ENCODE data around the gene TMEM234.
A peak's percentile ranks its signal among the peaks of the same experiment; 100 is the strongest.
"Not testable (repeated sequence)": the region's sequence is repeated elsewhere in the genome, so short reads cannot be mapped to it uniquely, and the experiment has no call there.

The TMEM234 gene

DNA sequence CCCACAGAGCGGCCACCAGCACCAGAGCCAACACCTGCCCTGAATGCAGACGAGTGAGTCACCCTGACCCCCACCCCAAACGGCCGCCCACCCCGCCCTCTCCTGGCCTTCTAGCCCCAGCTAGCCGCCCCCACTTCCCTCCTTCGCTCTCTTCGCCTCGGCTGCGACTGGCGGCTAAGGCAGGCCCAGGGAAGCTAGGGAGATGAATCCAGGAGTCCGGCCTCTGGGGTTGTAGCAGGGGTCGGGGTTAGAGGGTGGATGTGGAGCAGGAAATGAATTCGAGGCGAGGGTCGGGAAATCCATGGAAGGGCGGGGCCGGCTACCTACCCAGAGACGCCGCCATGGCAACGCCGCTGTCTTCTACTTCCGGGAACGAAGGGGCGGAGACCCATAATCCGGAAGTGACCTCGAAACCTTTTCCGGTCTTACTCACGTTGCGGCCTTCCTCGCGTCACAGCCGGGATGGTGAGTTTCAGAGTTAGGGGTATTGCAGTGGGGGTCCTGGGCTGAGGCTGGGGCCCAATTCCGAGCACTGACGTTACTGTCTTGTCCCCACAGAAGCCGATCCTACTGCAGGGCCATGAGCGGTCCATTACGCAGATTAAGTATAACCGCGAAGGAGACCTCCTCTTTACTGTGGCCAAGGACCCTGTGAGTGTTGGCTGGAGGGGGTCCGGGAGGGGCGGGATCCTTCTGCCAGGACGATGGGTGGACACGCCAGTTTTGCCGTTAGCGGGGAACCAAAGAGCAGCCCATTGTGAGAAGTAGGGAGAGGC is at the start of gene TMEM234, which contains the start of gene EIF3I:
Gene TMEM234, minus strand, starts transcription at position 374 of the 776 bp plus-strand sequence. Its CDS starts 31 bp downstream, at position 343.
Gene EIF3I, plus strand, starts transcription at position 428 of the 776 bp plus-strand sequence. Its CDS starts 35 bp downstream, at position 463.
- DNase-seq (ENCODE audit: low read depth): peak; percentile 92

DNA sequence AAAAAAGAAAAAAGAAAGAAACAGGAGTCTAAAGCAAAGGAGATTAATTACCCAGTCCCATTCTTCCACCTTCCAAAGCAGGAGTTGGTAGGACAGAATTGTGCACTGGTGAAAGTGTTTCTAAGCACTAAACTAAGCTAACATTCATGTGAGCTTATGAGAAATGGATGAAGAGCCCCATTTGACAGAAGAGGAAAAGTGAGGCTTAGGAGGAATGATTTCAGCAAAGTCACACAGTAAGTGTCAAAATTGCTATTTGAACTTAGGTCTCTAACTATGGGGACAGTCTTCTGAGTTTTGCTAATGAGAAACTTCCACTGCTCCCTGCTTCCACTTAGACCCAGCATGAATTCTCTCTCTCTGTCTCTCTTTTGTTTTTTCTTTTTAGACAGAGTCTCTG is 47.6 kb upstream of the TMEM234 start:
- no peak for DNase-seq (ENCODE audit: low read depth)

DNA sequence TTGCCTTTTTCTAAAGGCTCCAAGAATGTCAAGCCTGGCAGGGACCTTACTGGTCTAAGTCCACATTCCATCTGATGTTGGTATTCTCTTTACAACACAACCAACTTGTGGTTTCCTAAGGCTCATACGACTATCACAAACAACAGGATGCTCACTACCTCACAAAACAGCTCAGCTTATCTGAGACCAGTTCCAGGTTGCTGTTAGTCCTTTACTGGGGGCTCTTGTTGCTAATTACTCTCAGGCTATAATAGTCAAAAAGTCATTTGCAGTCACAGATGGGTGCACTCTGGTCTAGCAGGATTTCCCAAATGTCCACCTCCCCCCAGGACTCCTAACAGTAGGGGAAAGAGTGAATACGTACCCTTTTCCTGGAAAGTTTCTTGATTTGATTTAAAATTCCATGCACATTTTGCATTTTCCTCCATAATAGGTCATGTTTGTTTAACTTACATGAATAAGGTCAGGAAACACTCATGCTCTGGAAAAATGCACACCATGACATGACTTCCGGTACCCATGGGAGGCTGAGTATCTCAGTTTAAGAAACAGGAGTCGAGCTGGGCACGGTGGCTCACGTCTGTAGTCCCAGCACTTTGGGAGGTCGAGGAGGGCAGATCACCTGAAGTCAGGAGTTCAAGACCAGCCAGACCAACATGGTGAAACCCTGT is 44.9 kb upstream of the TMEM234 start:
- DNase-seq (ENCODE audit: low read depth): peak; percentile 74

DNA sequence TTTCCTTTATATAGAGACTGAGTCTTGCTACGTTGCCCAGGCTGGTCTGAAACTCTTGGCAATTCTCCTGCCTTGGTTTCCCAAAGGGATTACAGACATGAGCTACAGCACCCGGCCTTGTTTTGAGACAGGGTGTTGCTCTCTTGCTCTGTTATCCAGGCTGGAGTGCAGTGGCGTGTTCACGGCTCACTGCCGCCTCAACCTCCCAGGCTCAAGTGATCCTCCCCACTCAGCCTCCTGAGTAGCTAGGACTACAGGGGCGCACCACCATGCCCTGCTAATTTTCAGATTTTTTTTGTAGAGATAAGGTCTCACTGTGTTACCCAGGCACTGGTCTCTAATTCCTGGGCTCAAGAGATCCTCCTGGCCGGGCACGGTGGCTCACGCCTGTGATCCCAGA is 43.7 kb upstream of the TMEM234 start:
- no peak for DNase-seq (ENCODE audit: low read depth)

DNA sequence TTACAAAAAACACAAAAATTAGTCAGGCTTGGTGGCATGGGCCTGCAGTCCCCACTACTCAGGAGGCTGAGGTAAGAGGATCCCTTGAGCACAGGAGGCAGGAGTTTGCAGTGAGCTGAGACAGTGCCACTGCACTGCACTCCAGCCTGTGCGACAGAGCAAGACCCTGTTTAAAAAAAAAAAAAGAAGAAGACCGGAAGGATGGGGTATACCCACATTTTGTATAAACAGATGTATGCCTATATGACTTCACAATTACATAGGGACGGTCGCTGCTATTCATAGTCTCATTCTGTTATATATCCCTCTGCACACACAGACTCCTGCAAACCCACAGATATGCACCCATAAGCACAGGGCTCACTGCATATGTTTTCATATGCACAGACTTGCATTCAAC is 41.6 kb upstream of the TMEM234 start:
- no peak for DNase-seq (ENCODE audit: low read depth)

DNA sequence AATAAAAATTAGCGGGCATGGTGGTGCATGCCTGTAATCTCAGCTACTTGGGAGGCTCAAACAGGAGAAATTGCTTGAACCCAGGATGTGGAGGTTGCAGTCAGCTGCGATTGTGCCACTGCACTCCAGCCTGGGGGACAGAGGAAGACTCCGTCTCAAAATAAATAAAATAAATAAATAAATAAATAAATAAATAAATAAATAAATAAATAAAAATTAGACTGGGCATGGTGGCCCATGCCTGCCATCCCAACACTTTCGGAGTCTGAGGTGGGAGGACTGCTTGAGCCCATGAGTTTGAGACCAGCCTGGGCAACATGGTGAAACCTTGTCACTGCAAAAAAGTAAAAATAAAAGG is 41.1 kb upstream of the TMEM234 start:
- not testable (repeated sequence) for DNase-seq (ENCODE audit: low read depth)

DNA sequence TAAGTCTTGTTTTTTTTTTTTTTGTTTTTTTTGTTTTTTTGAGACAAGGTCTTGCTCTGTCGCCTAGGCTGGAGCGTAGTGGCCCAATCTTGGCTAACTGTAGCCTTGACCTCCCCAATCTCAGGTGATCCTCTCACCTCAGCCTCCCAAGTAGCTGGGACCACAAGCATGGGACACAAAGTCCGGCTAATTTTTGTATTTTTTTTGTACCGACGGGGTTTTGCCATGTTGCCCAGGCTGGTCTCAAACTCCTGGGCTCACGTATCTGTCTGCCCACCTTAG is 35.0 kb upstream of the TMEM234 start:
- no peak for DNase-seq (ENCODE audit: low read depth)

DNA sequence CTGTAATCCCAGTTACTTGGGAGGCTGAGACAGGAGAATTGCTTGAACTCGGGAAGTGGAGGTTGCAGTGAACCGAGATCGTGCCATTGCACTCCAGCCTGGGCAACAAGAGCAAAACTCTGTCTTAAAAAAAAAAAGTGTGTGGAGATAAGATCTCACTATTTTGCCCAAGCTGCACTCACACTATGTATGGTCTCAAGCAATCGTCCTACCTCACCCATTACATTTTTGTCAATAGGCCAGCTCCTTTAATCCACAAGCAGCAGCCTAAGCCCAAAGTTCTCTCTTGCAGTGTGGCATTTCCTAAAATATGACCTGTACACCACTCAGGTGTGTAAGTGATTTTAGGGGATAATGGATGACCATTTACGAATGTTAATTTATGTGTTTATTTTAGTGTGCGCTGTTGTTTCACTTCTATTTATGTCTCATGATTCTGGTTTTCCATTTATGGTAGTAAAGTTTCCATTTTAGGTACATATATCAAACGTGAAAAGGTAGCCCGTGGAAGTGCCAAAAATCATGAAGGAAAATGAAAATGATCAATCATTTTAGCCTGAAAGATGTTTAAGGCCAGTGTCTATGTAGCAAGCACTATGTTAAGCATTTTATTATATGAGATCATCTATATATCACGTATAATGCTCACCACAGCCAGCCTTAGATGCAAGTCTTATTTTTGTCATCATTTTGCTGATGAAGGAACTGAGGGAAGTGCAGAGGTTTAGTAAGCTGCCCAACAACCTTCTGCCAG is 34.5 kb upstream of the TMEM234 start:
- no peak for DNase-seq (ENCODE audit: low read depth)

DNA sequence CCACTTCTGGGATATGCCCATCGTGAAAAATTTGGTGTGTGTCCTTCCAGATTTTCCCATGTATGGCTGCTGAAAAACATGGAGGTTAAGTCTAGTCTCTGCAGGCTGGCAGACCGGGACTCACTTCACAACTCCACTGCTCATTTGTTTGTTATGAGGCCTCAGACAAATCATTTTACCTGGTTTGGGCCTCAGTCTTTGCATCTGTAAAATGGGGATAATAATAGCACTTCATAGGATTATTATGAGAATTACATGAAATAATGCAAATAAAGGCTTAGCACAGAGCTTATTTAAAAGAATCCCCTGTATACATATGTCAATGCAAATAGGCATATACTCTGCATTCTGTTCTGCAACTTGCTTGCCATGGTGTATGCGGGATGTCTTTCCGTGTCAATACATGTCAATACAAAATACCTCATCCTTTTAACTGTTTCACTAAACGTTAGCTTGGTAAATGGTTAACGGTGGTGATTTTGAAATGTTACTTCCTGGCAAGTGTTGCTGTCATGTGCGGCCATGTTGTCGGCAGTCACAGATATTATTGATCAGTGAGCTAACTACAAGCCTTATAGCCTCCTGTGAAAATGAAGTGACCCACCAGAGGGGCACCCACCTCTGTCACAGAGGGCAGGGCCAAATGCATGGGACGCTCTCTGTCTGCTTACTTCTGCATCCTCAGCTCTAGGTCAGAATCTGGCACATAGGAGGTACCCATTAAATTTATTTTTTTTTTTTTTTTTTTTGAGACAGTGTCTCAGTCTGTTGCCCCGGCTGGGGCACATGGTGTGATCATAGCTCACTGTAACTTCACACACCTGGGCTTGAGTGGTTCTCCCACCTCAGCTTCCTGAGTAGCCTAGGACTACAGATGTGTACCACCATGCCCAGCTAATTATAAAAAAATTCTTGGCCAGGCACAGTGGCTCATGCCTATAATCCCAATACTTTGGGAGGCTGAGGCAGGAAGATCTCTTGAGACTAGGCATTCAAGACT is 33.2 kb upstream of the TMEM234 start:
- DNase-seq (ENCODE audit: low read depth): no peak

DNA sequence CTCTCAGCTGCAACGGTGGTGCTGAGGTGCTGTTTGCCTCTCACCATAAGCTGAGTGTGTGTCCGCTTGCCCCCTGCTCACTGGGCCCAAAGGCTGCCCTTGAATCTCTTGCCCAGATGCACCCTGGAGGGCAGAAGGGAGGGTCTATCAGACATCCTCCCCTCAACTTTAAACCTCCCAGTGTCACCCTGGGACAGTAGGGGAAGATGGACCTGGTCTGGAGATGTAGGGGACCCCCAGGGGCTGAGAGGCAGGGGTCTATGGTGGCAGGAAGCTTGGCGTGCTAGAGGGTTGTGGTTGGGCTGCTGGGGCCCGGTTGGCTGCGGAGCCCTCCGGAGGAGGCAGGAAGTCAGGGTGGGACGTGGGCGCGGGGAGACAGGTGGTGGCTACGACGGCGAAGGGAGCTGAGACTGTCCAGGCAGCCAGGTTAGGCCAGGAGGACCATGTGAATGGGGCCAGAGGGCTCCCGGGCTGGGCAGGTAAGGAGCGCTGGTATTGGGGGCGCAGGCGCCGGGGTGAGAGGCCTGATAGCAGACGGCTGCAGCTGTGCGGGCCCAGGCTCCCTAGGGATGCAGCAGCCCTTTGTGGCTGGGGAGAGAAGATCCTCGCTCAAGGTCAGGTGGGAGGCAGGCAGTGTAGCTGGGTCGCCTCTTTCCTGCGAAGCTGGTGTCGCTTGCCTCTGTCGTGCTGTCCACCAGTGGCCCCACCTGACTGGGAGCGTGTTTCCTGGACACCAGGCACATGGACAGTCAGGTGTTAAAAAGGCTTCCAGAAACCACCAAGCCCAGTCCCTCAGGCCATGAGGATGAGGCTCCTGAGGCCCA is 29.0 kb upstream of the TMEM234 start, which contains the start of gene LCK:
Gene LCK, plus strand, starts transcription at position 373 of the 824 bp plus-strand sequence. CDS start 23,065 bp downstream, outside the sequence.
- no peak for DNase-seq (ENCODE audit: low read depth)

DNA sequence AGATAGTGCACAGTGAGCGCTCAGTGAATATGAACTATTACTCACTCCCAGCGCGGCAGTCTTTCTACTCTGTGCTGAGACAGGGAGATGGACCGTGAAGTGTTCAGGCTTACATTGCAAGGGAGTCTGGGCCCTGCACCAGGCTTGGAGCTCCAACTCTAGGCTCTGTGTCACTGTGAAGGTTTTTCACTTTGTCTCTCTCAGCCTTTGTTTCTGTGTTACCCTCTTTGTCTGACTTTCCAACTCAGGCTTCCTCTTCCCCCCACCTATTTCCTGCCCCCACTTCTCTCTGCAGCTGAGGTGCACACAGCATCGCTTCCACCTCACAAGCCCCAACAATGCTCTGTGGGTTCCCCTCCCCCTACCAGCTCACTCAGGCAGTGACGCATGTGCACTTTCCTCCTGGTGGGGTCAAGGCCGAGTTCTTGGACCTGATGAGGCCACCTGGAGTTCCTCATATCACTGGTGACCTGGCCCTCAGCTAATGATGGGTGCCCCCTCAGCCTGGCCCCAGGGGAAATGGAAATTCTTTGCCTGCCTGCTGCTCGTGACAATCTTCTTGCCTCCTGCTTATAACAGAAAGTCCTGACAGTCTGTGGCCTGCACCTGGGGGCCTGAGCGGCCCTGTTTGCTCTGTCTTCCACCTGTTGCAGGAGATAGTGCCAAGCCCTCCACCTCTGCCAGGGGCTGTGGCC is 27.8 kb upstream of the TMEM234 start:
- peak; percentile 34 for DNase-seq (ENCODE audit: low read depth)

DNA sequence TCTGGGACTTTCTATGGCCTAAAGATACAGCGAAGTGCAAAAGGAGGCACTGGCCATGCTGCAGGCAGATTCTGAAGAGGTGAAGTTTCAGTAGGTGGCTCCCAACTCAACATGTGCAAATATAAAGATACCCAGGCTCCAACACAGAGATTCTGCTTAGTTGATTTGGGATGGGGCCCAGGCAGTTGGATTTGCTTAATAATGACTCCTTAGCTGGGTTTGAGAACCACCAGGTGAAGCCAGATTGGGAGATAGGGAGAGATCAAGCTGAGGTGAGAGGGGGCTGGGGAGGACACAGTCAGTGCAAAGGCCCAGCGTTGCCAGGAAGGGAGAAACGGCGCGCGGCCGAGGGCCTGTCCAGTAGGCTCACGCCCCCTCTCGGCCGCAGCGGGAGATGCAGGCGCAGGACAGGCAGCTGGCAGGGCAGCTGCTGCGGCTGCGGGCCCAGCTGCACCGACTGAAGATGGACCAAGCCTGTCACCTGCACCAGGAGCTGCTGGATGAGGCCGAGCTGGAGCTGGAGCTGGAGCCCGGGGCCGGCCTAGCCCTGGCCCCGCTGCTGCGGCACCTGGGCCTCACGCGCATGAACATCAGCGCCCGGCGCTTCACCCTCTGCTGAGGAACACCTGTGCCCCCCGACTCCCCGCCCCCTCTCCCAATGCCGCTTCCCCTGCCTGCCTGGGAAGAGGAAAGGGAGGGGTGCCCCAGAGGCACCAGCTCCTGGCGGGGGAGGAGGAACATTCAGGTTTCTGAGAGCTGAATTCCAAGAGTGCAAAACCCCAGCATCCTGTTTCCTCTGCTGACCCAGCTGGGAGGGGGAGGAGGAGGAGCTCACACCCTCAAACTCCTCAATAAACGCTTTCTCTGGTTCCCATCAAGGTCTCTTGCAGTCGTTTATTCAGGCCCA is 26.1 kb upstream of the TMEM234 start:
- DNase-seq (ENCODE audit: low read depth): peak; percentile 62

DNA sequence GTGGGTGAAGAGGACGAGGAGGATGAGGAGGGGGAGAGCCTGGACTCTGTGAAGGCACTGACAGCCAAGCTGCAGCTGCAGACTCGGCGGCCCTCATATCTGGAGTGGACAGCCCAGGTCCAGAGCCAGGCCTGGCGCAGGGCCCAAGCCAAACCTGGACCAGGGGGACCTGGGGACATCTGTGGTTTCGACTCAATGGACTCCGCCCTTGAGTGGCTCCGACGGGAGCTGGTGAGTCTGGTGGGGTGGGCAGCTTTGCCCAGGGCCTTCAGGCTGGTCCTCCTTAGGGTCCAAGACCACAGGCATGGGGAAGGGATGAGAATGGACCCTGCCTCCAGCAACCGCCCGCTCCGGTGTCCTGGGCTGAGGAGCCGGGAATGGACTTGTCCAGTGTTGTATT is 25.3 kb upstream of the TMEM234 start:
- DNase-seq (ENCODE audit: low read depth): no peak

DNA sequence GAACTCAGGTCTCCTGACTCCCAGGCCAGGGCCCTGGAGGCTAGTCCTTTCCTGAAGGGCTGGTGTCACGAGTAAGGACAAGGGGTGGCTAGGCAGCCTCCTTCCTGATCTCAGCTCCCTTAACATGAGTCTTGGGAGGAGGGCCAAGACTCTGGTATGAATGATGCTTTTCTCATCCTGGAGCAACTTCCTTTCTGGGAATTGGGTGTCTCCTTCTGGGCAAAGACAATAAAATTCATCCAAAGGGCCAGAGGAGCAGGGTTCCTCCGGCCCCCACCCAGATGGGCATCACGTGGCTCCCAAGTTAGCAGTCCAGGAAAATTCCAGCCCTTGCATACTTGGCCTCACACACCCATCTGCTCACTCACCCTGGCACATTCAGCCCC is 24.7 kb upstream of the TMEM234 start, which contains the start of gene FAM167B:
Gene FAM167B, plus strand, starts transcription at position 335 of the 386 bp plus-strand sequence. CDS start 200 bp downstream, outside the sequence.
- peak; percentile 22 for DNase-seq (ENCODE audit: low read depth)

DNA sequence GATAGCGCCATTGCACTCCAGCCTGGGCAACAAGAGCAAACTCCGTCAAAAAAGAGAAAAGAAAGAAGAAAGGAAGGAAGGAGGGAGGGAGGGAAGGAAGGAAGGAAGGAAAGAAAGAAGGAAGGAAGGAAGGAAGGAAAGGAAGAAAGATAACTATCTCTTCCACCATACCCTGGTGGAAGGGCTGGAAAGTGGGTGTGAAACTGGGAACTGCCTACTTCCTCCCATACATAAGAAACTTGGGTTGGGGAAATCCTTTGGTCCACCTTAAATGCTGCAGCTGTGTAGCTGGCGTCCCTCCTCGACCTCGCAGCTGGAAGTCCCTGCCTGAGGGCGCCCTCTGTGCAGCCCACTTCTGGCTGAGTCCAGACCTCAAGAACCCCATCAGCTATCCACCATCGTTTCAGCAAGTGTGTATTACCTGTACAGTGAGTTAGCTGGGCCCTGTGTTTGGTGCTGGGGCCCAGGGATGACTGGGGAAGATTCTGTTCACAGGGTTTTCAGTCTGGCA is 20.2 kb upstream of the TMEM234 start:
- DNase-seq (ENCODE audit: low read depth): no peak

DNA sequence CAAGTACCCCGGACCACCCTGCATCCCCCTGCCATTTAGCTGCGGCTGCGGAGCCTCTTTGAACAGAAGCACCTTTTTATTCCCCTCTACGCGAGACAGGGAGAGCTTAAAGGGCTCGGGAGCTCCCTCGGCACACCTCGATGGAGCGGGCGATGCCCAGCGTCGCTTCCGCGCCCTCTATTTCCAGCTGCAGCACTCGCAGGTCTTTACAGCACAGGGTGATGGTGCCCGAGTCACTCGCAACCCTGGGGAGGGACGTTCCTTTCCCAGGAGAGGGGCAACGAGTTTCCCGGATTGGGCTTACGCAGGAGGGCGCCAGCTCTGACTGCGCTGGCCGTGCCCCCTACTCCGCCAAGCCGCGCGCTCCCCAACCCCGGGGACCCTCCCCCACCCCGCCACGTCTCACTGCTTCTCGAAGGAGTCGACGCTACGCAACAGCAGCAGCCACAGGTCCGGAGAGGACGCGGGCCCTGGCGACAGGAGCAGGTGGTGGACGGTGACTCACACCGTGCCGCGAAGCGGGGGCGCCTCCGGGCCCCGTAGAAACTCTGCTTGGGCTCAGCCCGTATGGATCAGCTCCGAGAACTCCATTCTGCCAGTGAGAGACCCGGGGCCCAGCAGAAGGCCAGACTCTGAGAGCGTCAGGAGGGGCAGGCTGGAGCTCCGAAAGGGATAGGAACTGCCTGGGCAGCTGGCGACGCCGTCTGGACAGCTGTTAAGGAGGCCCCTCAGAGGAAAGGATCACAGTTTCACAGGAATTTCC is 19.0 kb upstream of the TMEM234 start:
- DNase-seq (ENCODE audit: low read depth): no peak

DNA sequence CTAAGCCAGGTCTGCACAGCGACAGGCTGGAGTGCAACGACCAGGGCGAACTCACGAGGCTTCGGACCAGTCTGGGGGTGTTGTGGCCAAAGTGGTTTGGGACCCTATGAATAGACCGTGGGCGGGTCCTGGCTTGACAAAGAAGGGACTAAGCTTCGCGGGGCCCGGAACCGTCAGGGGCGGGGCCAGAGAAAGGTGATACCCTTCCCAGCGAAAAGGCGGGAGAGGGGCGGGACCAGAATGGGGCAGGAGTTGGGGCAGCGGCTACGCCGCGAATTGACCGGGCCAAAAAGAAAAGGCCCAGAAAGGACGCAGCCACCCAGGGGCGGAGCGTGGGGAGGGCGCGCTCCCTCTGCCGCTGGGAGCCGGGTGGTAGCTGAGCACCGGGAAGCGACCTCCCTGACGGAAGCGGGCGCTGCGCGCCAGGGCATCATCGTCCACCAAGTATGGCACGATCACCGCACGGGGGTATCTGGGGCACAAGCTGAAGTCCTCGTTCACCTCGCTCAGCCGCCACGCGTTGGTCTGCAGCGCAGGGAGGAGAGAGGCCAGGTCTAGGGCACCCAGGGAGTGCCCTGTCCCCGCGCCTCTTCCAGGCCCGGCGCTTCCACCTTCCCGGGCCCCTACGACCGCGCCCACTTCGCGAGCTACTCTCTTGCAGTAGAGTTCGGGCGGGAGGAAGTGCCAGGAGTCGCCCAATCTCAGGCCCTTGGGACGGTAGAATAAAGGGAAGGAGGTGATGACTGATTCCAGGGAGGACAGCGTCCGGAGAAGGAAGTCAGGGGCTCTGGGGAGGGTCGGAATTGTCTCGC is 18.2 kb upstream of the TMEM234 start:
- DNase-seq (ENCODE audit: low read depth): no peak
